Mesenchymal stem cell (in vitro differentiated cells and primary cell): ENCODE measurements around the gene SLC5A1.

Experiments used
- DNase-seq: peaks from one replicate; pipeline ENCODE4 v3.0.0-alpha.2; 2013
- H2AFZ ChIP-seq: one replicate; pipeline ENCODE4 v1.6.1; 2013; ENCODE audit warnings: low read depth, mild to moderate bottlenecking, control low read depth, inconsistent platforms, low read length, moderate library complexity
- H2AK5ac ChIP-seq: 2 replicates; pipeline ENCODE4 v1.6.1; 2013; ENCODE audit warnings: low read length, moderate library complexity, mild to moderate bottlenecking, inconsistent platforms; ENCODE audit not compliant: severe bottlenecking
- H2BK120ac ChIP-seq: one replicate; pipeline ENCODE4 v1.6.1; 2013; ENCODE audit warnings: low read depth, mild to moderate bottlenecking, inconsistent platforms, low read length, moderate library complexity
- H2BK12ac ChIP-seq, 2 experiments: one replicate each; pipeline ENCODE4 v1.6.1; 2013; ENCODE audit warnings: inconsistent platforms in 2 of 2, low read length in 2 of 2, mild to moderate bottlenecking in 2 of 2, moderate library complexity in 2 of 2, control low read depth in 1 of 2
- H2BK15ac ChIP-seq: one replicate; pipeline ENCODE4 v1.6.1; 2013; ENCODE audit warnings: mild to moderate bottlenecking, low read depth, inconsistent platforms; ENCODE audit not compliant: poor library complexity, severe bottlenecking
- H2BK5ac ChIP-seq: 2 replicates; pipeline ENCODE4 v1.6.1; 2013; ENCODE audit warnings: low read depth, mild to moderate bottlenecking, low read length, control low read depth, inconsistent platforms; ENCODE audit not compliant: poor library complexity, severe bottlenecking
- H3K14ac ChIP-seq, 2 experiments: one replicate each; pipeline ENCODE4 v1.6.1; 2013; ENCODE audit warnings: inconsistent platforms in 2 of 2, low read length in 2 of 2, control low read depth in 1 of 2, mild to moderate bottlenecking in 1 of 2, moderate library complexity in 1 of 2
- H3K18ac ChIP-seq, 2 experiments: one replicate each; pipeline ENCODE4 v1.6.1; 2013; ENCODE audit warnings: inconsistent platforms in 2 of 2, low read length in 2 of 2, control low read depth in 1 of 2, low read depth in 1 of 2, mild to moderate bottlenecking in 1 of 2
- H3K23ac ChIP-seq, 2 experiments: one replicate each; pipeline ENCODE4 v1.6.1; 2013; ENCODE audit warnings: inconsistent platforms in 2 of 2, low read length in 2 of 2, mild to moderate bottlenecking in 2 of 2, moderate library complexity in 2 of 2, control low read depth in 1 of 2
- H3K27ac ChIP-seq: 2 replicates; pipeline ENCODE4 v1.5.1; 2013; ENCODE audit warnings: mild to moderate bottlenecking, moderate library complexity, low read length, control low read depth, inconsistent platforms; ENCODE audit not compliant: poor library complexity, severe bottlenecking
- H3K27me3 ChIP-seq, 2 experiments: 2 replicates each; pipeline versions ENCODE4 v1.6.1 to v1.7.0; 2013; ENCODE audit warnings: low read length in 2 of 2, mild to moderate bottlenecking in 2 of 2, moderate library complexity in 2 of 2, control low read depth in 1 of 2, inconsistent platforms in 1 of 2; ENCODE audit not compliant: control insufficient read depth in 1 of 2, insufficient read depth in 1 of 2
- H3K36me3 ChIP-seq, 2 experiments: 2 replicates each; pipeline versions ENCODE4 v1.6.1 to v1.7.0; 2013; ENCODE audit warnings: low read length in 2 of 2, control low read depth in 1 of 2, inconsistent platforms in 1 of 2, low read depth in 1 of 2, mild to moderate bottlenecking in 1 of 2; ENCODE audit not compliant: insufficient read depth in 2 of 2, control insufficient read depth in 1 of 2
- H3K4ac ChIP-seq, 2 experiments: one replicate each; pipeline ENCODE4 v1.6.1; 2013; ENCODE audit warnings: inconsistent platforms in 2 of 2, low read length in 2 of 2, mild to moderate bottlenecking in 2 of 2, moderate library complexity in 2 of 2, control low read depth in 1 of 2, low read depth in 1 of 2
- H3K4me1 ChIP-seq: 2 replicates; pipeline ENCODE4 v1.6.1; 2013; ENCODE audit warnings: low read depth, low read length, control low read depth; ENCODE audit not compliant: control insufficient read depth, insufficient read depth
- H3K4me2 ChIP-seq: 2 replicates; pipeline ENCODE4 v1.6.1; 2013; ENCODE audit warnings: low read length, mild to moderate bottlenecking, inconsistent platforms; ENCODE audit not compliant: poor library complexity, severe bottlenecking
- H3K4me3 ChIP-seq, 2 experiments: 2 replicates each; pipeline versions ENCODE4 v1.5.1 to v1.7.0; 2013; ENCODE audit warnings: low read length in 2 of 2, mild to moderate bottlenecking in 2 of 2, control low read depth in 1 of 2, low read depth in 1 of 2; ENCODE audit not compliant: insufficient read depth in 1 of 2
- H3K79me1 ChIP-seq: replicated peaks from 2 replicates; pipeline ENCODE4 v1.6.1; 2013; ENCODE audit warnings: mild to moderate bottlenecking, control low read depth, low read length, inconsistent platforms; ENCODE audit not compliant: poor library complexity, severe bottlenecking
- H3K9ac ChIP-seq: 2 replicates; pipeline ENCODE4 v1.7.0; 2013; ENCODE audit warnings: mild to moderate bottlenecking, low read length, moderate library complexity
- H3K9me3 ChIP-seq: 2 replicates; pipeline ENCODE4 v1.7.0; 2013; ENCODE audit warnings: mild to moderate bottlenecking, low read length; ENCODE audit not compliant: control insufficient read depth
- H4K8ac ChIP-seq: one replicate; pipeline ENCODE4 v1.6.1; 2013; ENCODE audit warnings: inconsistent platforms, mild to moderate bottlenecking, low read length, moderate library complexity
- H4K91ac ChIP-seq: one replicate; pipeline ENCODE4 v1.6.1; 2013; ENCODE audit warnings: mild to moderate bottlenecking, low read length, inconsistent platforms
- WGBS: methylation state at CpG from one replicate; pipeline ENCODE4 v1.1.7; 2013; ENCODE audit warnings: mixed read lengths; 5-methylcytosine and 5-hydroxymethylcytosine counted together

The SLC5A1 gene

DNA sequence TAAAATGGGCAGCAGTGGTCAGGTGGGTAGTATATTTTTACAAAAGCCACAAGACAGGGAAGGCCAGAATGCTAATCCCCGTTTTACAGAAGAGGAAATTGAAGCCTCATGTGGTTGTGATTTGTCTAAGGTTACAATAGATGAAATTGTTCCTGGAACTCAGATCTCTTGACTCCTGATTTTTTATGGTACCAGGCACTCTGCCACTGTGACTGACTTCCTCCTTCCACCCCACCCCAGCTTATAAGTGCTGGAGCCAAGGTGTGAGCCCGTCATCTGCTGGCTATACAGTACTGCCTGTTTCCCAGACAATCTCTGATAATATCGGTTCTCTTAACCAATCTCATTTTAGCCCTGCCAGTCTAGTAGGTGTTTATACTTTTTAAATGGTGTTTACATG lies 1.9 kb downstream of the SLC5A1 start:
- no peak overlapping the region for H4K91ac ChIP-seq
- no peak overlapping the region for H3K23ac ChIP-seq
- no peak overlapping the region for H4K8ac ChIP-seq
- no peak overlapping the region for H3K4me3 ChIP-seq
- H3K27me3 ChIP-seq, result peaks cover 55 to 60% of the 10 kb centered on the region in 2 experiments
- no peak overlapping the region for H2AFZ ChIP-seq
- DNase-seq, result no peak
- no peak overlapping the region for H3K4me2 ChIP-seq
- H3K9ac ChIP-seq, result no peak overlapping the region
- H2BK15ac ChIP-seq, result no peak overlapping the region
- no peak overlapping the region for H2AK5ac ChIP-seq
- H3K4me1 ChIP-seq, result no peaks in the 10 kb centered on the region
- H2BK12ac ChIP-seq, result no peak overlapping the region
- H3K18ac ChIP-seq, result no peak overlapping the region
- no peak overlapping the region for H3K27ac ChIP-seq
- H3K36me3 ChIP-seq, result no peaks in the 10 kb centered on the region
- H2BK120ac ChIP-seq, result no peak overlapping the region
- no peak overlapping the region for H3K14ac ChIP-seq
- no peaks in the 10 kb centered on the region for H3K79me1 ChIP-seq
- H3K9me3 ChIP-seq, result no peaks in the 10 kb centered on the region
- H2BK5ac ChIP-seq, result no peak overlapping the region
- no peak overlapping the region for H3K4ac ChIP-seq
- WGBS, result 39% methylated on average over 2 of the region's 3 CpGs

DNA sequence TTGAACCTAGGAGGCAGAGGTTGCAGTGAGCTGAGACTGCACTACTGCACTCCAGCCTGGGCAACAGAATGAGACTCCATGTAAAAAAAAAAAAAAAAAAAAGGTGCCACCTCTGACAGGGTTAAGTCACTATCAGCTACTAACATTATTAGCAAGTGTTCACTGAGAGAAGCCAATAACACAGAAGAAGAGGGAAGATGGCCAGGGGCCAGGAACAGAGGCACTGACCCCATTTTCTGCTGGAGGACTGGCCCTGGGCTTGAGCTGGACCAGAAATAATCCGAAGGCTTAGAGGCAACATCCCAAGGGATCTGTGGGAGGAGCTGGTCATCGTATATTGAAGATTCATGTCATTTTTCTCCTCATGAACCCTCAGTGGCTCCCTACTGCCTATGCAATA lies 5.0 kb downstream of the SLC5A1 start:
- Histone ChIP-seq H2BK5ac (no peak overlapping the region), H3K27ac (no peak overlapping the region), H3K23ac (no peak overlapping the region), H3K18ac (no peak overlapping the region), H4K8ac (no peak overlapping the region), H3K14ac (no peak overlapping the region), H3K9me3 (no peaks in the 10 kb centered on the region), H3K27me3 (peaks cover 25 to 29% of the 10 kb centered on the region in 2 experiments), H3K36me3 (no peaks in the 10 kb centered on the region), H3K9ac (no peak overlapping the region), H3K4ac (no peak overlapping the region), H3K79me1 (no peaks in the 10 kb centered on the region), H2BK12ac (no peak overlapping the region), H2AK5ac (no peak overlapping the region), H2AFZ (no peak overlapping the region), H4K91ac (no peak overlapping the region), H3K4me1 (peaks cover 4% of the 10 kb centered on the region), H2BK15ac (no peak overlapping the region), H2BK120ac (no peak overlapping the region), H3K4me3 (no peak overlapping the region), H3K4me2 (no peak overlapping the region)
- WGBS, result 79% methylated on average over 2 of the region's 2 CpGs
- DNase-seq, result no peak

DNA sequence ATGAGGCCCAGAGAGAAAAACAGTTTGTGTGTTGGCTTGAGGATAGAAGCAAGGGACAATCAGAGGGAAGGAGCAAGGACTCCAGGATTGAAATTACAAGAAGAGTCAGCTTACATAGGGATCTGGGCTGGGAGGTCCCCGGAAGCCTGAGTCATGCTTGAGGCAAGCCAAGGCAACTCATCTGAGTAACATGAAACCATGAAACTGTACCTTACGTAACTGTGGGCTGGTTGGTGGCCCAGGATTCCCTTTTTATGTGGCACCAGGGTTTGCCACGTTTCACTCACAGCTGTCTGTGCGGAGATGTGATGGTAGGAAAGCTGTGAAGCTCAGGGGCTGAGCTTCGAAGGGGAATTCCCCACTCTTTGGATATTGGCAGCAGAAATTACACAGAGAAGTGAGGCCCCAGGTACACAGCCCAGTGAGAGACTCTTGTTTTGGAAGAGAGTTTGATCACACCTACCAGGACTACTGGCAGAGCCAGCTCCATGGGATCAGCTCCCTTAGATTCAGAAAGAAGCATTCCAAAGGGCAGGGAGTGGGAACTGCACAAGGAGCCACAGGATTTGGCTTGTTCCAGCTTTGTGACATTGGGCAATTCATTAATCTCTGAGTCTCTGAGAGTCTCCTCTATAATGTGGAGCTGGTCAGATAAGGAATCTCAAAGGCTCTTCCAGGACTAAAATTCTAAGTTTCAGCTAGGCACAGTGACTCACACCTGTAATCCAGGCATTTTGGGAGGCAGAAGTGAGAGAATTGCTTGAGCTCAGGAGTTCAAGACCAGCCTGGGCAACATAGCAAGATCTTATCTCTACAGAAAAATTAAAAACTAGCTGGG lies 7.8 kb downstream of the SLC5A1 start:
- H3K4ac ChIP-seq, result no peak overlapping the region

DNA sequence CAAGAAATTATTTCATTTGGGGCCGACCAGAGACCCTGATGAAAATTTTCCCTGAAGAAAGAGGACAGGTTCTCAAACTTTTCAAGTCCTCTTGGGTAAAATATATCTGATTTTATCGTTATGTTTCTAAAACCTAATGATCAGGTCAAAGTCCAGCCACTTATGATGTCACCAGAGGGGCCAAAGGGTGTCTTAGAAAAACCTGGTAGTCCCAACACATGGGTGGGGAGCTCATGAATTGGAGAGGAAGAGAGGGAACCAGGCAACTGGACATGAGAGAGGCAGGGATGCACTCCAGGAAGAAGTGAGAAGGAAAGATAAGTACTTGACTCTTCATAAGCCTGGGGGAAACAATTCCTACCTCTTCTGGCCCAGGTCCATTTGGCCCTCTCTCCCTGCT lies 9.2 kb downstream of the SLC5A1 start:
- Histone ChIP-seq H3K4ac (no peak overlapping the region), H3K4me2 (no peak overlapping the region), H3K27ac (no peak overlapping the region), H3K79me1 (no peaks in the 10 kb centered on the region), H2BK12ac (no peak overlapping the region), H2AFZ (no peak overlapping the region), H4K8ac (no peak overlapping the region), H3K36me3 (no peaks in the 10 kb centered on the region), H4K91ac (no peak overlapping the region), H3K18ac (no peak overlapping the region), H3K9me3 (no peaks in the 10 kb centered on the region), H2AK5ac (no peak overlapping the region), H2BK15ac (no peak overlapping the region), H3K9ac (no peak overlapping the region), H2BK120ac (no peak overlapping the region), H2BK5ac (no peak overlapping the region), H3K27me3 (peaks cover 2 to 4% of the 10 kb centered on the region in 2 experiments), H3K23ac (no peak overlapping the region), H3K4me3 (no peak overlapping the region), H3K14ac (no peak overlapping the region), H3K4me1 (peaks cover 4% of the 10 kb centered on the region)
- WGBS, result 85% methylated on average over 2 of the region's 2 CpGs
- no peak for DNase-seq

More for the DNA sequence above, 7.8 kb downstream of the SLC5A1 start:
- Histone ChIP-seq H2BK120ac (no peak overlapping the region), H2AFZ (no peak overlapping the region), H3K14ac (no peak overlapping the region), H3K18ac (no peak overlapping the region), H2BK12ac (no peak overlapping the region), H3K36me3 (no peaks in the 10 kb centered on the region), H2BK15ac (no peak overlapping the region), H3K9ac (peak overlapping the region; percentile 7), H2BK5ac (no peak overlapping the region), H3K79me1 (no peaks in the 10 kb centered on the region), H3K4me2 (no peak overlapping the region), H3K27me3 (peaks cover 6 to 11% of the 10 kb centered on the region in 2 experiments), H3K4me3 (no peak overlapping the region), H3K27ac (no peak overlapping the region), H2AK5ac (no peak overlapping the region), H3K23ac (no peak overlapping the region), H3K9me3 (no peaks in the 10 kb centered on the region), H3K4me1 (peaks cover 4% of the 10 kb centered on the region), H4K8ac (no peak overlapping the region), H4K91ac (no peak overlapping the region)
- WGBS, result 61% methylated on average over 5 of the region's 5 CpGs
- DNase-seq, result peak; percentile 58
